Activated CD8-positive, alpha-beta memory T cell treated with anti-CD3 and anti-CD28 coated beads, Interleukin-2, amount 50 U/mL, for 48 hours (primary cell): ENCODE measurements around the gene ZNF780A.
"Not testable (repeated sequence)": the region's sequence is repeated elsewhere in the genome, so short reads cannot be mapped to it uniquely, and the experiment has no call there.

Source experiments
- DNase-seq: peaks from one replicate; pipeline ENCODE4 v3.0.0-alpha.2; 2020

The ZNF780A gene

GRCh38 chr19:40081411-40081810 lies 9.3 kb downstream of the ZNF780A start:
- DNase-seq: no peak

- DNase-seq: no peak
These were observed 10.5 kb downstream of the ZNF780A start for GRCh38 chr19:40080289-40080688.

- no peak for DNase-seq
These were observed 12.4 kb downstream of the ZNF780A start for GRCh38 chr19:40078377-40078776.

GRCh38 chr19:40070058-40070457 lies 20.7 kb downstream of the ZNF780A start:
- no peak for DNase-seq

- no peak for DNase-seq
These were observed 31.1 kb downstream of the ZNF780A start for GRCh38 chr19:40059624-40060023.

- no peak for DNase-seq
These were observed 33.6 kb downstream of the ZNF780A start for GRCh38 chr19:40057166-40057565.

GRCh38 chr19:40056505-40056904 lies 34.2 kb downstream of the ZNF780A start:
- DNase-seq: no peak

- DNase-seq: peak; percentile 82
These were observed 34.8 kb downstream of the ZNF780A start, which contains the start of gene ZNF780B for GRCh38 chr19:40055832-40056504. Gene ZNF780B (minus strand): TSS chr19:40056231. CDS start chr19:40050332, 5,899 bp downstream.

GRCh38 chr19:40055049-40055448 lies 35.7 kb downstream of the ZNF780A start:
- no peak for DNase-seq

GRCh38 chr19:40054632-40055031 lies 36.1 kb downstream of the ZNF780A start:
- DNase-seq: no peak

GRCh38 chr19:40053491-40053890 lies 37.3 kb downstream of the ZNF780A start:
- no peak for DNase-seq

- DNase-seq: not testable (repeated sequence)
These were observed 49.0 kb downstream of the ZNF780A start for GRCh38 chr19:40041718-40042117.

GRCh38 chr19:40038047-40038446 lies 52.7 kb downstream of the ZNF780A start:
- DNase-seq: not testable (repeated sequence)

GRCh38 chr19:40035996-40036395 lies 54.7 kb downstream of the ZNF780A start:
- no peak for DNase-seq

- no peak for DNase-seq
These were observed 56.7 kb downstream of the ZNF780A start for GRCh38 chr19:40033989-40034560.

GRCh38 chr19:40026597-40026970 lies 64.2 kb downstream of the ZNF780A start:
- DNase-seq: no peak

GRCh38 chr19:40025938-40026596 lies 64.7 kb downstream of the ZNF780A start:
- no peak for DNase-seq

- DNase-seq: no peak
These were observed 66.8 kb downstream of the ZNF780A start for GRCh38 chr19:40023969-40024368.
